ENCODE data around the gene GALC.

GALC gene

GRCh38 chr14:88005050-88005481, 12.1 kb upstream of the GALC start, which contains the start of gene GPR65:
TSS of gene GPR65 (plus strand) at chr14:88005135. CDS start at chr14:88010848, 5,713 bp downstream.
- no peak within 1 kb of the TSS for H3K4me3 ChIP-seq (ENCODE audit: low read length)

GRCh38 chr14:88004506-88005036, 11.6 kb upstream of the GALC start:
- H3K4me3 ChIP-seq (ENCODE audit: low read length): no peak overlapping the region
- no peak overlapping the region for H3K9ac ChIP-seq (ENCODE audit: low read length)
- no peaks in the 10 kb centered on the region for H3K9me3 ChIP-seq (ENCODE audit: control insufficient read depth, low read length)
- H3K36me3 ChIP-seq (ENCODE audit: control insufficient read depth, insufficient read depth, low read length): no peaks in the 10 kb centered on the region
- no peaks in the 10 kb centered on the region for H3K27me3 ChIP-seq (ENCODE audit: control insufficient read depth, insufficient read depth, low read length)
- no peaks in the 10 kb centered on the region for H3K4me1 ChIP-seq (ENCODE audit: control insufficient read depth, insufficient read depth, low read length)

More at GRCh38 chr14:88005050-88005481, 12.1 kb upstream of the GALC start, which contains the start of gene GPR65:
- H3K9ac ChIP-seq (ENCODE audit: low read length): no peak within 1 kb of the TSS
- H3K4me1 ChIP-seq (ENCODE audit: control insufficient read depth, insufficient read depth, low read length): no peaks in the 10 kb centered on the region
- H3K27me3 ChIP-seq (ENCODE audit: control insufficient read depth, insufficient read depth, low read length): no peaks in the 10 kb centered on the region
- no peaks in the 10 kb centered on the region for H3K9me3 ChIP-seq (ENCODE audit: control insufficient read depth, low read length)
- no peaks in the 10 kb centered on the region for H3K36me3 ChIP-seq (ENCODE audit: control insufficient read depth, insufficient read depth, low read length)

- no peaks in the 10 kb centered on the region for H3K27me3 ChIP-seq (ENCODE audit: control insufficient read depth, insufficient read depth, low read length)
- H3K36me3 ChIP-seq (ENCODE audit: control insufficient read depth, insufficient read depth, low read length): no peaks in the 10 kb centered on the region
- no peak overlapping the region for H3K9ac ChIP-seq (ENCODE audit: low read length)
- no peaks in the 10 kb centered on the region for H3K9me3 ChIP-seq (ENCODE audit: control insufficient read depth, low read length)
- no peaks in the 10 kb centered on the region for H3K4me1 ChIP-seq (ENCODE audit: control insufficient read depth, insufficient read depth, low read length)
- no peak overlapping the region for H3K4me3 ChIP-seq (ENCODE audit: low read length)
Measured at GRCh38 chr14:88003425-88003824, 10.4 kb upstream of the GALC start.

GRCh38 chr14:88002421-88003075, 9.6 kb upstream of the GALC start:
- H3K27me3 ChIP-seq (ENCODE audit: control insufficient read depth, insufficient read depth, low read length): no peaks in the 10 kb centered on the region
- no peak overlapping the region for H3K9ac ChIP-seq (ENCODE audit: low read length)
- H3K4me1 ChIP-seq (ENCODE audit: control insufficient read depth, insufficient read depth, low read length): no peaks in the 10 kb centered on the region
- H3K4me3 ChIP-seq (ENCODE audit: low read length): no peak overlapping the region
- no peaks in the 10 kb centered on the region for H3K9me3 ChIP-seq (ENCODE audit: control insufficient read depth, low read length)
- H3K36me3 ChIP-seq (ENCODE audit: control insufficient read depth, insufficient read depth, low read length): no peaks in the 10 kb centered on the region

- no peaks in the 10 kb centered on the region for H3K36me3 ChIP-seq (ENCODE audit: control insufficient read depth, insufficient read depth, low read length)
- H3K9me3 ChIP-seq (ENCODE audit: control insufficient read depth, low read length): no peaks in the 10 kb centered on the region
- peaks cover 9% of the 10 kb centered on the region for H3K4me1 ChIP-seq (ENCODE audit: control insufficient read depth, insufficient read depth, low read length)
- H3K4me3 ChIP-seq (ENCODE audit: low read length): no peak overlapping the region
- no peaks in the 10 kb centered on the region for H3K27me3 ChIP-seq (ENCODE audit: control insufficient read depth, insufficient read depth, low read length)
- no peak overlapping the region for H3K9ac ChIP-seq (ENCODE audit: low read length)
Measured at GRCh38 chr14:87999277-87999676, 6.3 kb upstream of the GALC start.

GRCh38 chr14:87998482-87998881, 5.5 kb upstream of the GALC start:
- no peaks in the 10 kb centered on the region for H3K9me3 ChIP-seq (ENCODE audit: control insufficient read depth, low read length)
- no peaks in the 10 kb centered on the region for H3K27me3 ChIP-seq (ENCODE audit: control insufficient read depth, insufficient read depth, low read length)
- H3K36me3 ChIP-seq (ENCODE audit: control insufficient read depth, insufficient read depth, low read length): no peaks in the 10 kb centered on the region
- H3K9ac ChIP-seq (ENCODE audit: low read length): no peak overlapping the region
- H3K4me3 ChIP-seq (ENCODE audit: low read length): no peak overlapping the region
- peaks cover 11% of the 10 kb centered on the region for H3K4me1 ChIP-seq (ENCODE audit: control insufficient read depth, insufficient read depth, low read length)

- peaks cover 14% of the 10 kb centered on the region for H3K4me1 ChIP-seq (ENCODE audit: control insufficient read depth, insufficient read depth, low read length)
- no peak overlapping the region for H3K4me3 ChIP-seq (ENCODE audit: low read length)
- no peaks in the 10 kb centered on the region for H3K9me3 ChIP-seq (ENCODE audit: control insufficient read depth, low read length)
- no peaks in the 10 kb centered on the region for H3K27me3 ChIP-seq (ENCODE audit: control insufficient read depth, insufficient read depth, low read length)
- no peak overlapping the region for H3K9ac ChIP-seq (ENCODE audit: low read length)
- no peaks in the 10 kb centered on the region for H3K36me3 ChIP-seq (ENCODE audit: control insufficient read depth, insufficient read depth, low read length)
Measured at GRCh38 chr14:87996291-87996592, 3.3 kb upstream of the GALC start.

- H3K9me3 ChIP-seq (ENCODE audit: control insufficient read depth, low read length): no peaks in the 10 kb centered on the region
- H3K27me3 ChIP-seq (ENCODE audit: control insufficient read depth, insufficient read depth, low read length): no peaks in the 10 kb centered on the region
- H3K36me3 ChIP-seq (ENCODE audit: control insufficient read depth, insufficient read depth, low read length): no peaks in the 10 kb centered on the region
- no peak overlapping the region for H3K4me3 ChIP-seq (ENCODE audit: low read length)
- H3K9ac ChIP-seq (ENCODE audit: low read length): no peak overlapping the region
- peaks cover 14% of the 10 kb centered on the region for H3K4me1 ChIP-seq (ENCODE audit: control insufficient read depth, insufficient read depth, low read length)
Measured at GRCh38 chr14:87995500-87996290, 2.7 kb upstream of the GALC start.

GRCh38 chr14:87994974-87995373, 2.0 kb upstream of the GALC start:
- Histone ChIP-seq H3K4me3 (ENCODE audit: low read length) (no peak overlapping the region), H3K36me3 (ENCODE audit: control insufficient read depth, insufficient read depth, low read length) (no peaks in the 10 kb centered on the region), H3K9ac (ENCODE audit: low read length) (no peak overlapping the region), H3K27me3 (ENCODE audit: control insufficient read depth, insufficient read depth, low read length) (no peaks in the 10 kb centered on the region), H3K9me3 (ENCODE audit: control insufficient read depth, low read length) (no peaks in the 10 kb centered on the region), H3K4me1 (ENCODE audit: control insufficient read depth, insufficient read depth, low read length) (peaks cover 14% of the 10 kb centered on the region)

GRCh38 chr14:87992346-87992717, 650 bp downstream of the GALC start:
- Histone ChIP-seq H3K9me3 (ENCODE audit: control insufficient read depth, low read length) (no peaks in the 10 kb centered on the region), H3K27me3 (ENCODE audit: control insufficient read depth, insufficient read depth, low read length) (no peaks in the 10 kb centered on the region), H3K9ac (ENCODE audit: low read length) (peak overlapping the region; percentile 85), H3K4me1 (ENCODE audit: control insufficient read depth, insufficient read depth, low read length) (peaks cover 14% of the 10 kb centered on the region), H3K36me3 (ENCODE audit: control insufficient read depth, insufficient read depth, low read length) (no peaks in the 10 kb centered on the region), H3K4me3 (ENCODE audit: low read length) (peak overlapping the region; percentile 52)

- no peak overlapping the region for H3K9ac ChIP-seq (ENCODE audit: low read length)
- peaks cover 13% of the 10 kb centered on the region for H3K4me1 ChIP-seq (ENCODE audit: control insufficient read depth, insufficient read depth, low read length)
- no peak overlapping the region for H3K4me3 ChIP-seq (ENCODE audit: low read length)
Measured at GRCh38 chr14:87990682-87991081, 2.3 kb downstream of the GALC start.

GRCh38 chr14:87989956-87990299, 3.1 kb downstream of the GALC start:
- Histone ChIP-seq H3K36me3 (ENCODE audit: control insufficient read depth, insufficient read depth, low read length) (no peaks in the 10 kb centered on the region), H3K9ac (ENCODE audit: low read length) (no peak overlapping the region), H3K27me3 (ENCODE audit: control insufficient read depth, insufficient read depth, low read length) (no peaks in the 10 kb centered on the region), H3K4me1 (ENCODE audit: control insufficient read depth, insufficient read depth, low read length) (peaks cover 6% of the 10 kb centered on the region), H3K9me3 (ENCODE audit: control insufficient read depth, low read length) (no peaks in the 10 kb centered on the region), H3K4me3 (ENCODE audit: low read length) (no peak overlapping the region)

More at GRCh38 chr14:87990682-87991081, 2.3 kb downstream of the GALC start:
- Histone ChIP-seq H3K9me3 (ENCODE audit: control insufficient read depth, low read length) (no peaks in the 10 kb centered on the region), H3K36me3 (ENCODE audit: control insufficient read depth, insufficient read depth, low read length) (no peaks in the 10 kb centered on the region), H3K27me3 (ENCODE audit: control insufficient read depth, insufficient read depth, low read length) (no peaks in the 10 kb centered on the region)

All from mucosa of stomach (tissue), 1 donor.